Esophagus squamous epithelium (tissue), 5 donors: ENCODE results near the gene SYCE3. TPM values are rescaled to one million over a fixed set of nuclear protein-coding genes. Genes with fewer than 3 reads are reported as not detected.

Experiments
- DNase-seq: peaks from one replicate; lab custom pipeline; 2025; lab: John Stamatoyannopoulos, UW
- H3K27ac ChIP-seq, 4 donors: fragments of 200-600 bp; sonication (generic); one replicate each; pipeline ENCODE4 v1.5.1; 2016 to 2019; ENCODE audit warnings: mild to moderate bottlenecking in 1 of 4
- H3K27me3 ChIP-seq, 4 donors: fragments of 200-600 bp; sonication (generic); 1 replicate in 3 of 4; 2 replicates in 1 of 4; pipeline versions ENCODE4 v1.5.1 to v1.6.0; 2017 to 2021; ENCODE audit warnings: antibody characterized with exemption in 1 of 4
- H3K36me3 ChIP-seq, 3 donors: fragments of 200-600 bp; sonication (generic); one replicate each; pipeline ENCODE4 v1.5.1; 2016 to 2019
- H3K4me1 ChIP-seq, 3 donors: fragments of 200-600 bp; sonication (generic); one replicate each; pipeline ENCODE4 v1.5.1; 2017 to 2019
- H3K4me3 ChIP-seq, 4 donors: fragments of 200-600 bp; sonication (generic); 1 replicate in 3 of 4; 2 replicates in 1 of 4; pipeline ENCODE4 v1.5.1; 2016 to 2019; ENCODE audit warnings: mild to moderate bottlenecking in 2 of 4, moderate library complexity in 1 of 4
- H3K9me3 ChIP-seq, 3 donors: fragments of 200-600 bp; sonication (generic); one replicate each; pipeline ENCODE4 v1.5.1; 2016 to 2019
- POLR2A ChIP-seq, 4 donors: fragments of 450-650 bp; IDR thresholded peaks; one replicate each; pipeline ENCODE4 v1.6.1; 2017; ENCODE audit warnings: antibody characterized with exemption in 4 of 4, mild to moderate bottlenecking in 4 of 4, moderate library complexity in 3 of 4
- WGBS, 2 donors: methylation state at CpG; one replicate each; pipeline ENCODE4 v1.1.5; 2018; 5-methylcytosine and 5-hydroxymethylcytosine counted together
- intact Hi-C: fragments of 100-400 bp; cut with DNase I; formaldehyde crosslinking; loops from one replicate; pipeline ENCODE4 v1.15.0; 2022
- total RNA-seq, 4 donors: library from RNA; depleted of rRNA; stranded (reverse); fragments of >200 nt; gene quantifications; one replicate each; pipeline ENCODE4 v1.1.0, GENCODE V29; 2016
- TF ChIP-seq, protein P1 (sequence below), 6 experiments: fragments of 450-650 bp in 4 of 6; fragments of 200-600 bp in 2 of 6; sonication (generic) in 2 of 6; IDR thresholded peaks; one replicate each; pipeline ENCODE4 v1.5.1; 2016 to 2019; ENCODE audit warnings: antibody characterized with exemption in 6 of 6, mild to moderate bottlenecking in 4 of 6, moderate library complexity in 4 of 6
- donor health status: DM: yes; HTN: yes; CAD: no.

Gene SYCE3
- total RNA-seq, 4 donors from 2014 or later: 1.8 TPM; not detected in 3

- H3K36me3 ChIP-seq: no peaks in the 10 kb centered on the region
- TF ChIP-seq, protein P1, sequence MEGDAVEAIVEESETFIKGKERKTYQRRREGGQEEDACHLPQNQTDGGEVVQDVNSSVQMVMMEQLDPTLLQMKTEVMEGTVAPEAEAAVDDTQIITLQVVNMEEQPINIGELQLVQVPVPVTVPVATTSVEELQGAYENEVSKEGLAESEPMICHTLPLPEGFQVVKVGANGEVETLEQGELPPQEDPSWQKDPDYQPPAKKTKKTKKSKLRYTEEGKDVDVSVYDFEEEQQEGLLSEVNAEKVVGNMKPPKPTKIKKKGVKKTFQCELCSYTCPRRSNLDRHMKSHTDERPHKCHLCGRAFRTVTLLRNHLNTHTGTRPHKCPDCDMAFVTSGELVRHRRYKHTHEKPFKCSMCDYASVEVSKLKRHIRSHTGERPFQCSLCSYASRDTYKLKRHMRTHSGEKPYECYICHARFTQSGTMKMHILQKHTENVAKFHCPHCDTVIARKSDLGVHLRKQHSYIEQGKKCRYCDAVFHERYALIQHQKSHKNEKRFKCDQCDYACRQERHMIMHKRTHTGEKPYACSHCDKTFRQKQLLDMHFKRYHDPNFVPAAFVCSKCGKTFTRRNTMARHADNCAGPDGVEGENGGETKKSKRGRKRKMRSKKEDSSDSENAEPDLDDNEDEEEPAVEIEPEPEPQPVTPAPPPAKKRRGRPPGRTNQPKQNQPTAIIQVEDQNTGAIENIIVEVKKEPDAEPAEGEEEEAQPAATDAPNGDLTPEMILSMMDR (IDR thresholded peaks at IDR 0.05): no peak
- TF ChIP-seq POLR2A (IDR thresholded peaks at IDR 0.05): no peak
Measured at GRCh38 chr22:50553310-50553709, 9.4 kb downstream of the SYCE3 start.

GRCh38 chr22:50551160-50551752 lies 11.5 kb downstream of the SYCE3 start:
- WGBS, 2 donors: 87 to 89% methylated on average over 5 of the region's 11 CpGs
- no peak overlapping the region for H3K4me3 ChIP-seq
- H3K27ac ChIP-seq: no peak overlapping the region
- H3K36me3 ChIP-seq: no peaks in the 10 kb centered on the region
- H3K27me3 ChIP-seq: peaks cover 0 to 50% (median 0%) of the 10 kb centered on the region in 4 donors
- intact Hi-C loops: no loop called here
- no peak for DNase-seq
- H3K4me1 ChIP-seq: peaks cover 0 to 31% (median 0%) of the 10 kb centered on the region in 3 donors
- no peaks in the 10 kb centered on the region for H3K9me3 ChIP-seq
- TF ChIP-seq POLR2A (IDR thresholded peaks at IDR 0.05): no peak
- TF ChIP-seq, protein P1 (IDR thresholded peaks at IDR 0.05): no peak

More at GRCh38 chr22:50553310-50553709, 9.4 kb downstream of the SYCE3 start:
- no peak overlapping the region for H3K27ac ChIP-seq
- intact Hi-C loops: no loop called here
- H3K9me3 ChIP-seq: no peaks in the 10 kb centered on the region
- peaks cover 0 to 30% (median 0%) of the 10 kb centered on the region in 4 donors for H3K27me3 ChIP-seq
- no peak for DNase-seq
- no peak overlapping the region for H3K4me3 ChIP-seq
- 77 to 90% methylated on average over 8 of the region's 8 CpGs for WGBS, 2 donors
- H3K4me1 ChIP-seq: peaks cover 0 to 12% (median 0%) of the 10 kb centered on the region in 3 donors

GRCh38 chr22:50550395-50550794 lies 12.3 kb downstream of the SYCE3 start:
- WGBS, 2 donors: 68 to 84% methylated on average over 3 to 5 of the region's 8 CpGs
- H3K4me3 ChIP-seq: no peak overlapping the region
- peaks cover 0 to 59% (median 0%) of the 10 kb centered on the region in 4 donors for H3K27me3 ChIP-seq
- intact Hi-C loops: no loop called here
- no peak for TF ChIP-seq POLR2A (IDR thresholded peaks at IDR 0.05)
- TF ChIP-seq, protein P1 (IDR thresholded peaks at IDR 0.05): no peak
- DNase-seq: no peak
- peaks cover 3 to 40% (median 7%) of the 10 kb centered on the region in 3 donors for H3K4me1 ChIP-seq
- no peaks in the 10 kb centered on the region for H3K36me3 ChIP-seq
- H3K9me3 ChIP-seq: no peaks in the 10 kb centered on the region
- no peak overlapping the region for H3K27ac ChIP-seq

- intact Hi-C loops: no loop called here
- WGBS, 2 donors: 85% methylated on average over 23 of the region's 68 CpGs; no CpG with 5 or more reads in 1 of the 2 donors
- peaks cover 14 to 52% (median 20%) of the 10 kb centered on the region in 3 donors for H3K4me1 ChIP-seq
- peaks cover 0 to 69% (median 0%) of the 10 kb centered on the region in 4 donors for H3K27me3 ChIP-seq
- DNase-seq: no peak
- H3K9me3 ChIP-seq: no peaks in the 10 kb centered on the region
- H3K4me3 ChIP-seq: peak overlapping the region; percentile 5 to 59 (median 30)
- H3K27ac ChIP-seq: peak overlapping the region in 3 of 4 donors; percentile 18 to 50 (median 49)
- no peaks in the 10 kb centered on the region for H3K36me3 ChIP-seq
- no peak for TF ChIP-seq POLR2A (IDR thresholded peaks at IDR 0.05)
Measured at GRCh38 chr22:50548921-50549790, 13.6 kb downstream of the SYCE3 start.

DNA sequence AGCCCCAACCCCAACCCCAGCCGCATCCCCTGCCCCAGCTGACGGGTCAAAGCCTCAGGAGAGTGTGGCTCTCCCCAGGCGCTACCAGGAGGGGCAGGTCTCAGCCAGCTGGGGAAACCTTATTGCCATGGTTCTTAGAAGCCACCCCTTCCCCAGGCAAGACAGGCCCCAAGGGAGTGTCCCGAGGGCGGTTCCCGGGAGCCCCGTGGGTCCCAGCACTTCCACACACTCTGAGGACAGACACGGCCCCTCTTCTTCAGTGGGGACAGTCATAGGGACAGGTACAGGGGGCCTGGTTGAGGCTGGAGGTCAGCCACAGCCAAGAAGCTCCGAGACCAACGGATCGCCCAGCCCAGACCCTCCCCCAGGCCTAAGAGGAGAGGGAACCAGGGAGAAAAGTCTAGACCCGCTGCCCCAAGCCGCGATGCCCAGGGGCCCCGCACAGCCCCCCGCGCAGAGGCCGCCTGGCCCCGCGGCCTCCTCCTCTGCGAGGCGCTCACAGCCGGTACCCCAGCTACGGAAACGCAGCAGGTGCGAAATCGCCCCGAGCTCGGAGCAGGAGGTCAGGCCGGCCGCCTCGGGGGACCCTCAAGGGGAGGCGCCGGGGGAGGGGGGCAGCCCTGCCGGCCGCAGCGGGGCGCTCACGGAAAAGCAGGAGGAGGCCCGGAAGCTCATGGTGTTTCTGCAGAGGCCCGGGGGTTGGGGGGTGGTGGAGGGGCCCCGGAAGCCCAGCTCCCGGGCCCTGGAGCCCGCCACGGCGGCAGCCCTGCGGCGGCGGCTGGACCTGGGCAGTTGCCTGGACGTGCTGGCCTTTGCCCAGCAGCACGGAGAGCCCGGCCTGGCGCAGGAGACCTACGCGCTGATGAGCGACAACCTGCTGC lies 14.4 kb downstream of the SYCE3 start:
- intact Hi-C loops: no loop called here
- H3K27me3 ChIP-seq: peaks cover 0 to 69% (median 0%) of the 10 kb centered on the region in 4 donors
- DNase-seq: no peak
- H3K27ac ChIP-seq: peak overlapping the region in 3 of 4 donors; percentile 18 to 50 (median 49)
- H3K9me3 ChIP-seq: no peaks in the 10 kb centered on the region
- 93% methylated on average over 6 of the region's 56 CpGs; no CpG with 5 or more reads in 1 of the 2 donors for WGBS, 2 donors
- peaks cover 18 to 60% (median 28%) of the 10 kb centered on the region in 3 donors for H3K4me1 ChIP-seq
- TF ChIP-seq, protein P1 (IDR thresholded peaks at IDR 0.05): no peak
- peak in 1 of 4 donors; percentile 23 for TF ChIP-seq POLR2A (IDR thresholded peaks at IDR 0.05)
- no peaks in the 10 kb centered on the region for H3K36me3 ChIP-seq
- H3K4me3 ChIP-seq: peak overlapping the region; percentile 5 to 59 (median 30)
